Adrenal gland (tissue), 12 donors: Measurements from ENCODE around the gene GLYR1. TPM values are rescaled to one million over a fixed set of nuclear protein-coding genes. Genes with fewer than 3 reads are reported as not detected.

Source experiments
- DNase-seq, 7 donors: peaks; one replicate each; pipeline ENCODE4 v3.0.0-alpha.2; 2019 to 2020
- H3K27ac ChIP-seq, 5 donors: fragments of 200-600 bp; sonication (generic) in 4 of 5; 1 replicate in 3 of 5; 2 replicates in 2 of 5; pipeline versions ENCODE4 v1.5.1 to v1.8.0; 2016 to 2020; ENCODE audit warnings: mild to moderate bottlenecking in 1 of 5
- H3K27me3 ChIP-seq: fragments of 200-600 bp; 2 replicates; pipeline ENCODE4 v1.8.0; 2021
- H3K36me3 ChIP-seq, 2 donors: fragments of 200-600 bp; replicated peaks in 1 of 2; 1 replicate in 1 of 2; 2 replicates in 1 of 2; pipeline versions ENCODE4 v1.5.1 to v1.8.0; 2018 to 2022
- H3K4me1 ChIP-seq, 2 donors: fragments of 200-600 bp; replicated peaks in 1 of 2; 1 replicate in 1 of 2; 2 replicates in 1 of 2; pipeline versions ENCODE4 v1.5.1 to v1.8.0; 2018 to 2021
- H3K4me3 ChIP-seq, 4 donors: fragments of 200-600 bp; sonication (generic) in 3 of 4; one replicate each; pipeline ENCODE4 v1.5.1; 2016 to 2018
- H3K9me3 ChIP-seq, 3 donors: fragments of 200-600 bp; sonication (generic) in 1 of 3; replicated peaks in 1 of 3; 1 replicate in 2 of 3; 2 replicates in 1 of 3; pipeline versions ENCODE4 v1.5.1 to v1.8.0; 2016 to 2021
- POLR2A ChIP-seq, 2 donors: fragments of 450-650 bp; IDR thresholded peaks; one replicate each; pipeline ENCODE4 v1.6.1; 2017; ENCODE audit warnings: antibody characterized with exemption in 2 of 2, mild to moderate bottlenecking in 2 of 2, moderate library complexity in 1 of 2
- WGBS, 4 donors: extraction: QIAGEN DNeasy Blood & Tissue Kit in 2 of 4; methylation state at CpG; one replicate each; pipeline versions ENCODE4 v1.1.5 to v1.1.7; 2013 to 2017; 5-methylcytosine and 5-hydroxymethylcytosine counted together
- intact Hi-C, 2 donors: fragments of 100-400 bp; cut with DNase I; formaldehyde crosslinking; loops; one replicate each; pipeline versions ENCODE4 v1.14.1 to v1.15.0; 2022 to 2023
- polyA plus RNA-seq, 3 donors: library from polyadenylated mRNA; stranded (reverse); fragments of 200-250 nt in 2 of 3; fragments of 350-450 nt in 1 of 3; fragmentation: Illumina TruSeq in 1 of 3; extraction: RNeasy Lipid Tissue Mini Kit (QIAGEN cat#74804) in 1 of 3; gene quantifications; one replicate each; pipeline ENCODE4 v1.2.3, GENCODE V29; 2013 to 2014
- total RNA-seq, 9 donors: library from RNA; depleted of rRNA in 4 of 9; stranded (reverse); fragments of >200 nt in 4 of 9; fragments of 120-200 nt in 1 of 9; fragmentation: NEBNext Ultra II Directional in 1 of 9; extraction: Animal tissue kit (Norgen Biotek cat#: 25700) in 1 of 9; gene quantifications; one replicate each; pipeline versions ENCODE4 v1.1.0 to v1.2.4, GENCODE V29; 2013 to 2023
- TF ChIP-seq, protein P1 (sequence below), 6 experiments: fragments of 450-650 bp in 4 of 6; fragments of 200-600 bp in 2 of 6; sonication (generic) in 1 of 6; IDR thresholded peaks; 1 replicate in 5 of 6; 2 replicates in 1 of 6; pipeline versions ENCODE4 v1.5.1 to v1.8.0; 2016 to 2021; ENCODE audit warnings: antibody characterized with exemption in 6 of 6, mild to moderate bottlenecking in 2 of 6, moderate library complexity in 1 of 6
- donor health status: healthy with polysubstance abuse.
- donor health status: Bipolar disorder and iron deficiency.
- donor health status: DM: yes; HTN: yes; CAD: no.
- donor health status: DM: no; HTN: no; CAD: no.
- donor health status: DM: no; HTN: no; CAD: no.
- donor health status: DM: yes; HTN: yes; CAD: no.

Gene GLYR1
- total and polyA plus RNA-seq, 12 donors, result 39.3 to 118 (median 69.1) TPM

DNA sequence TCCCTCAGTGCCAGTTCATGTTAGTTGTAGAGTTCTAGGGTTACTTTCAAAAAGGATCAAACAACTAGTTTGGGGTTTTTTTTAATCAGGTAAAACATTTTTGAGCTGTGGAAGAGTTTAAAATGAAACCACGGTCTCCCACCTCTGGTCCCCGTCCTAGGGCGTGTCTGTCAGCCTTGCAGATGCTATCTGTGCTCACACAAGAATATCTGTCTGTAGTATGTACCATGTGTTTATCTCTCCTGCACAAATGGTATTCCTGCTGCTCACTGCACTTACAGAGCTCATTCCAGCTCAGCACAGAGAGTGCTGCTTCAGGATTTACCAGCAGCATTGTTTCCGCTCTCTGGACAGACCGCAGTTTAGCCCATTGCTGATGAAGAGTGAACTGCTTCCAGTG lies 39.1 kb upstream of the GLYR1 start:
- H3K27ac ChIP-seq, result no peak overlapping the region
- intact Hi-C loops, result no loop called here
- H3K27me3 ChIP-seq, result no peaks in the 10 kb centered on the region
- DNase-seq, result no peak
- TF ChIP-seq POLR2A (IDR thresholded peaks at IDR 0.05), result no peak
- TF ChIP-seq, protein P1, sequence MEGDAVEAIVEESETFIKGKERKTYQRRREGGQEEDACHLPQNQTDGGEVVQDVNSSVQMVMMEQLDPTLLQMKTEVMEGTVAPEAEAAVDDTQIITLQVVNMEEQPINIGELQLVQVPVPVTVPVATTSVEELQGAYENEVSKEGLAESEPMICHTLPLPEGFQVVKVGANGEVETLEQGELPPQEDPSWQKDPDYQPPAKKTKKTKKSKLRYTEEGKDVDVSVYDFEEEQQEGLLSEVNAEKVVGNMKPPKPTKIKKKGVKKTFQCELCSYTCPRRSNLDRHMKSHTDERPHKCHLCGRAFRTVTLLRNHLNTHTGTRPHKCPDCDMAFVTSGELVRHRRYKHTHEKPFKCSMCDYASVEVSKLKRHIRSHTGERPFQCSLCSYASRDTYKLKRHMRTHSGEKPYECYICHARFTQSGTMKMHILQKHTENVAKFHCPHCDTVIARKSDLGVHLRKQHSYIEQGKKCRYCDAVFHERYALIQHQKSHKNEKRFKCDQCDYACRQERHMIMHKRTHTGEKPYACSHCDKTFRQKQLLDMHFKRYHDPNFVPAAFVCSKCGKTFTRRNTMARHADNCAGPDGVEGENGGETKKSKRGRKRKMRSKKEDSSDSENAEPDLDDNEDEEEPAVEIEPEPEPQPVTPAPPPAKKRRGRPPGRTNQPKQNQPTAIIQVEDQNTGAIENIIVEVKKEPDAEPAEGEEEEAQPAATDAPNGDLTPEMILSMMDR (IDR thresholded peaks at IDR 0.05), result no peak
- H3K9me3 ChIP-seq, result no peaks in the 10 kb centered on the region
- peaks cover 0 to 12% of the 10 kb centered on the region in 2 donors for H3K4me1 ChIP-seq
- peaks cover 0 to 60% of the 10 kb centered on the region in 2 donors for H3K36me3 ChIP-seq
- no peak overlapping the region for H3K4me3 ChIP-seq
- 94 to 98% (median 96%) methylated on average over 5 of the region's 5 CpGs for WGBS, 4 donors

DNA sequence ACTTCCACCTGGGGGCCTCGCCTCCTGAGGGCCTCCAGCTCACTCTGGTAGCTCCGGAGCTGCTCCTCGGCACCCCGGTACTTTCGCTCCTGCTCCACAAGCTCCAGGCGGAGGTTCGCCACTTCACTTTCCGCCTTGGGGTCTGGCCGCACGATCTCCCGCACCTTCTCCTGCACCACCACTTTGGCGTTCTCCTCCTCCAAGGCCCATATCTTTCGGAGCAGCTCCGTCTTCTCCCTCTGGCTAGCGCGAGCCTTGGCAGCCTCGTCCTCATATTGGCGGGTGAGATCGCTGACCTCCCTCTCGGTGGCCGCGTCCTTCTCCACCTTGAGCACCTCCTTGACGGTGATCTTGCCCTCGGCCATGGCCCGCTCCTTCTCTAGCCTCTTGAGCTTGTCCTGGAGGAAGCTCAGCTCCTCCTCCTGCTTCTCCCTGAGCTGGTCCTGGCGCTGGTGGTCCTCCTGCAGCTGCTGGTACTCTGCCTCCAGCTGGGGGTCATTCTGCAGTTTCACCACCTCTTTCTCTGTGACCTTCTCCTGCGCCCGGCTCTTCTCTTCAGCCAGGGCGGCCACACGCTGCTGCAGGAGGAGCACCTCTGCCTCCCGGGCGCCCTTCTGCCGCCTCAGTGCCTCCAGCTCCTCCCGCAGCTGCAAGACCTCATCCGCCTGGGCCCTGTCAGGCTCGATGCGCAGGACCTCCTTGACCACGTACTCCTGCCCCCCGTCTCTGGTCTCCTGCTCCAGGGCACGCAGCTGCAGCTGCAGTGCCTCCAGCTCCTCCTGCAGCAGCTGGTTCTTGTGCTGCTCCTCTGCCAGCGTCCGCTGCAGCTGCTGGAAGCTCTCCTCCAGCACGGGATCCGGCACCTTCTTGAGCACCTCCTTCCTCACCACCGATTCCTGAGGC lies 38.1 kb upstream of the GLYR1 start:
- 94 to 96% (median 96%) methylated on average over 45 of the region's 45 CpGs for WGBS, 4 donors
- no peak overlapping the region for H3K4me3 ChIP-seq
- H3K36me3 ChIP-seq, result peaks cover 0 to 69% of the 10 kb centered on the region in 2 donors
- H3K9me3 ChIP-seq, result no peaks in the 10 kb centered on the region
- intact Hi-C loops, result no loop called here
- TF ChIP-seq, protein P1 (IDR thresholded peaks at IDR 0.05), result no peak
- TF ChIP-seq POLR2A (IDR thresholded peaks at IDR 0.05), result no peak
- no peak overlapping the region for H3K27ac ChIP-seq
- H3K27me3 ChIP-seq, result no peaks in the 10 kb centered on the region
- DNase-seq, result no peak
- peaks cover 0 to 12% of the 10 kb centered on the region in 2 donors for H3K4me1 ChIP-seq

DNA sequence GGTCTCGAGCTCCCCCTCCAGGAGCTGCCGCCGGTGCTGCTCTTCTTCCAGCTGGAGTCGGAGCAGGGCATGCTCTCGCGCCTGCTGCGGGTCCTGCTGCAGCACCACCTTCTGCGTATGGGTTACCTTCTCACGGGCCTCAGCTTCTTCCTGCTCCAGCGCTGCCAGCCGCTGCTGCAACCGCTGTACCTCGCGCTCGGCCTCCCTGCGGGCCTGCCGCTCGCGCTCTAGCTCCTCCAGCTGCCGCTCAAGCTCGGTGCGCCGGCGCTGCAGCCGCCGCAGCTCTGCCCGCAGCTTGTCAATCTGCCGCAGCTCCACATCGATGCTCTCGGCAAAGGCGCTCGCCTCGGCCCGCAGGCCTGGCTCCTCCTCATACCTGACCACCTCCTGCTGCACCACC lies 37.1 kb upstream of the GLYR1 start:
- Histone ChIP-seq H3K4me1 (peaks cover 0 to 12% of the 10 kb centered on the region in 2 donors), H3K4me3 (no peak overlapping the region), H3K36me3 (peaks cover 0 to 78% of the 10 kb centered on the region in 2 donors), H3K27ac (no peak overlapping the region), H3K9me3 (no peaks in the 10 kb centered on the region), H3K27me3 (no peaks in the 10 kb centered on the region)
- TF ChIP-seq POLR2A (IDR thresholded peaks at IDR 0.05), result no peak
- TF ChIP-seq, protein P1 (IDR thresholded peaks at IDR 0.05), result no peak
- intact Hi-C loops, result no loop called here
- 93 to 98% (median 95%) methylated on average over 24 to 34 of the region's 34 CpGs for WGBS, 4 donors
- no peak for DNase-seq

DNA sequence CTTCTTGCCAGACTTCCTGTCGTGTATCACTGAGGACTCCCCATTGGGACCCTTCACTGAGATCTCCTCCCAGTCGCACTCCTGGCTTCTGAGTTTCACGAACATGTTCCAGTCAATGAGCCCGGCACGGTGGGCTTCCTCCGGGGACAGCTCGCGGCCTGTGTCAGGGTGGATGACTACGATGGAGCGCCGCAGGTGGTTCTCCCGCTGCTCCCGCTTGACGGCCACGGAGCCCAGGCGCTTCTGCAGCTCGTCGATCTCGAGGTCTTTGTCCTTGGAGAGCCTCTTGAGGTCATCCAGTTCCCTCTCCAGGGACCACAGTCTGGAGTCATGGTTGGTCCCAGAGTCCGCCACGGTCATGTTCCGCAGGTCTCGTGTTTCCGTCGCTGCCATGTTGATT lies 36.4 kb upstream of the GLYR1 start:
- WGBS, 4 donors, result 94 to 100% (median 95%) methylated on average over 12 to 25 of the region's 25 CpGs
- peaks cover 0 to 85% of the 10 kb centered on the region in 2 donors for H3K36me3 ChIP-seq
- TF ChIP-seq, protein P1 (IDR thresholded peaks at IDR 0.05), result no peak
- no peak for TF ChIP-seq POLR2A (IDR thresholded peaks at IDR 0.05)
- intact Hi-C loops, result no loop called here
- H3K27me3 ChIP-seq, result no peaks in the 10 kb centered on the region
- no peak overlapping the region for H3K4me3 ChIP-seq
- DNase-seq, result no peak
- H3K4me1 ChIP-seq, result peaks cover 0 to 12% of the 10 kb centered on the region in 2 donors
- no peaks in the 10 kb centered on the region for H3K9me3 ChIP-seq
- no peak overlapping the region for H3K27ac ChIP-seq
